H1 (cell line): ENCODE results near the gene PPARD. TPM values are rescaled to one million over a fixed set of nuclear protein-coding genes. Genes with fewer than 3 reads are reported as not detected.

ENCODE experiments used
- CREB1 ChIP-seq: IDR thresholded peaks from 2 replicates; pipeline ENCODE4 v1.6.1; 2012; ENCODE audit warnings: inconsistent platforms
- EGR1 ChIP-seq: IDR thresholded peaks from 2 replicates; pipeline ENCODE4 v1.6.1; 2011; ENCODE audit warnings: low read depth, low read length, borderline replicate concordance
- JUND ChIP-seq: IDR thresholded peaks from 2 replicates; pipeline ENCODE4 v1.6.1; 2011; ENCODE audit warnings: mild to moderate bottlenecking, improper control_type of control experiment, low read length
- KDM5A ChIP-seq: fragments of 200-600 bp; IDR thresholded peaks from 2 replicates; pipeline ENCODE4 v1.7.1; 2012; ENCODE audit warnings: mild to moderate bottlenecking, low read length, inconsistent platforms, mixed read lengths
- MAFK ChIP-seq: IDR thresholded peaks from 2 replicates; pipeline ENCODE4 v1.6.1; 2012; ENCODE audit warnings: low read depth, mild to moderate bottlenecking, improper control_type of control experiment, low read length
- POLR2A ChIP-seq, 2 experiments: IDR thresholded peaks; 1 replicate in 1 of 2; 2 replicates in 1 of 2; pipeline ENCODE4 v1.6.1; 2011; ENCODE audit warnings: low read depth in 2 of 2, low read length in 2 of 2, mild to moderate bottlenecking in 2 of 2; ENCODE audit errors: control extremely low read depth in 1 of 2
- RNF2 ChIP-seq: fragments of 200-900, 300-1000 bp; sonication (generic); IDR thresholded peaks from 2 replicates; pipeline ENCODE4 v1.7.1; 2016; ENCODE audit warnings: borderline replicate concordance, low read depth, mild to moderate bottlenecking, antibody characterized with exemption, low read length; ENCODE audit not compliant: poor library complexity, severe bottlenecking; ENCODE audit errors: missing control alignments
- RXRA ChIP-seq: IDR thresholded peaks from 2 replicates; pipeline ENCODE4 v1.6.1; 2011; ENCODE audit warnings: low read depth, mild to moderate bottlenecking, low read length, moderate library complexity; ENCODE audit not compliant: insufficient read depth
- SP1 ChIP-seq: IDR thresholded peaks from 2 replicates; pipeline ENCODE4 v1.6.1; 2011; ENCODE audit warnings: low read depth, low read length
- USF2 ChIP-seq: IDR thresholded peaks from 2 replicates; pipeline ENCODE4 v1.6.1; 2011; ENCODE audit warnings: low read length, improper control_type of control experiment
- polyA plus RNA-seq, 7 experiments: library from polyadenylated mRNA; depleted of rRNA in 3 of 7; stranded (reverse) in 5 of 7; unstranded in 2 of 7; fragments of >200 nt in 5 of 7; fragments of 200-250 nt in 2 of 7; gene quantifications; 1 replicate in 5 of 7; 2 replicates in 1 of 7; 4 replicates in 1 of 7; pipeline versions ENCODE4 v1.2.1 to v1.2.3, GENCODE V29; 2011 to 2013; ENCODE audit warnings: missing spikeins in 2 of 7, mixed read lengths in 2 of 7
- total RNA-seq: library from RNA; stranded (reverse); fragmentation: NEBNext Ultra II Directional; extraction: Animal tissue kit (Norgen Biotek cat#: 25700); gene quantifications from 2 replicates; pipeline ENCODE4 v1.2.1, GENCODE V29; 2021
- TF ChIP-seq, protein P1 (sequence below): fragments of 300-600 bp; sonication (generic); IDR thresholded peaks from 2 replicates; pipeline ENCODE4 v1.7.1; 2012; ENCODE audit warnings: low read length, moderate library complexity, mild to moderate bottlenecking, inconsistent platforms; ENCODE audit not compliant: insufficient replicate concordance

PPARD gene
- total and polyA plus RNA-seq, 2 of the 8 experiments (the other 6 are each of a cell fraction or from before 2014, with no cell fraction given): 14.6 to 14.9 TPM

DNA sequence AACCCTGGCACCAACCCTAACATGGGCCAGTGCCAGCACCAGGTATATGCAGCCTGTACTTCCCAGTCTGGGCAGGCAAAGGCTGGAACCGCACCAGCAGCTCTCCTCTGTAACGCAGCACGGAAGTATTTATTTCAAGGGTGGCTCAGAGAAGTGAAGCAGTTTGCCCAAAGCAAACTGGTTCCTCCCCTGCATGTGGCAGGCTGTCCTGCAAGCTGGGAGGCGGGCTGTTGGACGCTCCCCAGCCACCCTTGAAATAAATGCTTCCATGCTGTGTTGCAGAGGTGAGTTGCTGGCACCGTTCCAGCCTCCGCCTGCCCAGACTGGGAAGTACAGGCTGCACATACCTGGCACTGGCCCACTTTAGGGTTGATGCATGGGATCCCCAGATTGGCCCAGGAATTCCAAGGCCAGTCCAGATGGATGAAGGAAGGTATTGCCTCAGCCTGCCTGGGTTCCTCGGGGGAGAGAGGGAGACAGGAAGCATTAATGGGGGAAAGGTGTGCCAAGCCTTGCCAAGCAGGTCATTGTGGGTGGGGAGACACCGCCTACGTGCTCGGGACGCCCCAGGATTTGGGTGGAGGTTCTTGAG, 49.8 kb downstream of the PPARD start (continued):
- TF ChIP-seq, protein P1, sequence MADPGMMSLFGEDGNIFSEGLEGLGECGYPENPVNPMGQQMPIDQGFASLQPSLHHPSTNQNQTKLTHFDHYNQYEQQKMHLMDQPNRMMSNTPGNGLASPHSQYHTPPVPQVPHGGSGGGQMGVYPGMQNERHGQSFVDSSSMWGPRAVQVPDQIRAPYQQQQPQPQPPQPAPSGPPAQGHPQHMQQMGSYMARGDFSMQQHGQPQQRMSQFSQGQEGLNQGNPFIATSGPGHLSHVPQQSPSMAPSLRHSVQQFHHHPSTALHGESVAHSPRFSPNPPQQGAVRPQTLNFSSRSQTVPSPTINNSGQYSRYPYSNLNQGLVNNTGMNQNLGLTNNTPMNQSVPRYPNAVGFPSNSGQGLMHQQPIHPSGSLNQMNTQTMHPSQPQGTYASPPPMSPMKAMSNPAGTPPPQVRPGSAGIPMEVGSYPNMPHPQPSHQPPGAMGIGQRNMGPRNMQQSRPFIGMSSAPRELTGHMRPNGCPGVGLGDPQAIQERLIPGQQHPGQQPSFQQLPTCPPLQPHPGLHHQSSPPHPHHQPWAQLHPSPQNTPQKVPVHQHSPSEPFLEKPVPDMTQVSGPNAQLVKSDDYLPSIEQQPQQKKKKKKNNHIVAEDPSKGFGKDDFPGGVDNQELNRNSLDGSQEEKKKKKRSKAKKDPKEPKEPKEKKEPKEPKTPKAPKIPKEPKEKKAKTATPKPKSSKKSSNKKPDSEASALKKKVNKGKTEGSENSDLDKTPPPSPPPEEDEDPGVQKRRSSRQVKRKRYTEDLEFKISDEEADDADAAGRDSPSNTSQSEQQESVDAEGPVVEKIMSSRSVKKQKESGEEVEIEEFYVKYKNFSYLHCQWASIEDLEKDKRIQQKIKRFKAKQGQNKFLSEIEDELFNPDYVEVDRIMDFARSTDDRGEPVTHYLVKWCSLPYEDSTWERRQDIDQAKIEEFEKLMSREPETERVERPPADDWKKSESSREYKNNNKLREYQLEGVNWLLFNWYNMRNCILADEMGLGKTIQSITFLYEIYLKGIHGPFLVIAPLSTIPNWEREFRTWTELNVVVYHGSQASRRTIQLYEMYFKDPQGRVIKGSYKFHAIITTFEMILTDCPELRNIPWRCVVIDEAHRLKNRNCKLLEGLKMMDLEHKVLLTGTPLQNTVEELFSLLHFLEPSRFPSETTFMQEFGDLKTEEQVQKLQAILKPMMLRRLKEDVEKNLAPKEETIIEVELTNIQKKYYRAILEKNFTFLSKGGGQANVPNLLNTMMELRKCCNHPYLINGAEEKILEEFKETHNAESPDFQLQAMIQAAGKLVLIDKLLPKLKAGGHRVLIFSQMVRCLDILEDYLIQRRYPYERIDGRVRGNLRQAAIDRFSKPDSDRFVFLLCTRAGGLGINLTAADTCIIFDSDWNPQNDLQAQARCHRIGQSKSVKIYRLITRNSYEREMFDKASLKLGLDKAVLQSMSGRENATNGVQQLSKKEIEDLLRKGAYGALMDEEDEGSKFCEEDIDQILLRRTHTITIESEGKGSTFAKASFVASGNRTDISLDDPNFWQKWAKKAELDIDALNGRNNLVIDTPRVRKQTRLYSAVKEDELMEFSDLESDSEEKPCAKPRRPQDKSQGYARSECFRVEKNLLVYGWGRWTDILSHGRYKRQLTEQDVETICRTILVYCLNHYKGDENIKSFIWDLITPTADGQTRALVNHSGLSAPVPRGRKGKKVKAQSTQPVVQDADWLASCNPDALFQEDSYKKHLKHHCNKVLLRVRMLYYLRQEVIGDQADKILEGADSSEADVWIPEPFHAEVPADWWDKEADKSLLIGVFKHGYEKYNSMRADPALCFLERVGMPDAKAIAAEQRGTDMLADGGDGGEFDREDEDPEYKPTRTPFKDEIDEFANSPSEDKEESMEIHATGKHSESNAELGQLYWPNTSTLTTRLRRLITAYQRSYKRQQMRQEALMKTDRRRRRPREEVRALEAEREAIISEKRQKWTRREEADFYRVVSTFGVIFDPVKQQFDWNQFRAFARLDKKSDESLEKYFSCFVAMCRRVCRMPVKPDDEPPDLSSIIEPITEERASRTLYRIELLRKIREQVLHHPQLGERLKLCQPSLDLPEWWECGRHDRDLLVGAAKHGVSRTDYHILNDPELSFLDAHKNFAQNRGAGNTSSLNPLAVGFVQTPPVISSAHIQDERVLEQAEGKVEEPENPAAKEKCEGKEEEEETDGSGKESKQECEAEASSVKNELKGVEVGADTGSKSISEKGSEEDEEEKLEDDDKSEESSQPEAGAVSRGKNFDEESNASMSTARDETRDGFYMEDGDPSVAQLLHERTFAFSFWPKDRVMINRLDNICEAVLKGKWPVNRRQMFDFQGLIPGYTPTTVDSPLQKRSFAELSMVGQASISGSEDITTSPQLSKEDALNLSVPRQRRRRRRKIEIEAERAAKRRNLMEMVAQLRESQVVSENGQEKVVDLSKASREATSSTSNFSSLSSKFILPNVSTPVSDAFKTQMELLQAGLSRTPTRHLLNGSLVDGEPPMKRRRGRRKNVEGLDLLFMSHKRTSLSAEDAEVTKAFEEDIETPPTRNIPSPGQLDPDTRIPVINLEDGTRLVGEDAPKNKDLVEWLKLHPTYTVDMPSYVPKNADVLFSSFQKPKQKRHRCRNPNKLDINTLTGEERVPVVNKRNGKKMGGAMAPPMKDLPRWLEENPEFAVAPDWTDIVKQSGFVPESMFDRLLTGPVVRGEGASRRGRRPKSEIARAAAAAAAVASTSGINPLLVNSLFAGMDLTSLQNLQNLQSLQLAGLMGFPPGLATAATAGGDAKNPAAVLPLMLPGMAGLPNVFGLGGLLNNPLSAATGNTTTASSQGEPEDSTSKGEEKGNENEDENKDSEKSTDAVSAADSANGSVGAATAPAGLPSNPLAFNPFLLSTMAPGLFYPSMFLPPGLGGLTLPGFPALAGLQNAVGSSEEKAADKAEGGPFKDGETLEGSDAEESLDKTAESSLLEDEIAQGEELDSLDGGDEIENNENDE: no peak
- no peak for TF ChIP-seq KDM5A
- TF ChIP-seq JUND: no peak
- no peak for TF ChIP-seq SP1
- no peak for TF ChIP-seq POLR2A (IDR thresholded peaks at IDR 0.05; ENCODE audit: control extremely low read depth in 1 of 2, low read depth in 2 of 2, low read length in 2 of 2)
- no peak for TF ChIP-seq USF2
- no peak for TF ChIP-seq EGR1
- TF ChIP-seq RXRA: no peak
- no peak for TF ChIP-seq RNF2
- TF ChIP-seq CREB1: no peak
- no peak for TF ChIP-seq MAFK
